Testis (tissue), 5 donors: Measurements from ENCODE around the gene VEZT. TPM values are rescaled to one million over a fixed set of nuclear protein-coding genes. Genes with fewer than 3 reads are reported as not detected.
A peak's percentile ranks its signal among the peaks of the same experiment; 100 is the strongest.

Experiments
- DNase-seq: peaks from one replicate; pipeline ENCODE4 v3.0.0-alpha.2; 2019
- H3K27ac ChIP-seq, 2 donors: fragments of 200-600 bp; sonication (generic); one replicate each; pipeline ENCODE4 v1.5.1; 2019
- H3K27me3 ChIP-seq: fragments of 200-600 bp; sonication (generic); one replicate; pipeline ENCODE4 v1.5.1; 2019
- H3K36me3 ChIP-seq: fragments of 200-600 bp; sonication (generic); one replicate; pipeline ENCODE4 v1.5.1; 2017; ENCODE audit warnings: low read depth; ENCODE audit errors: missing control alignments
- H3K4me1 ChIP-seq: fragments of 200-600 bp; sonication (generic); one replicate; pipeline ENCODE4 v1.5.1; 2019
- H3K4me3 ChIP-seq, 2 donors: fragments of 200-600 bp; sonication (generic); one replicate each; pipeline ENCODE4 v1.5.1; 2017 to 2019
- H3K9me3 ChIP-seq: fragments of 200-600 bp; sonication (generic); one replicate; pipeline ENCODE4 v1.5.1; 2017
- POLR2A ChIP-seq: fragments of 450-650 bp; IDR thresholded peaks from one replicate; pipeline ENCODE4 v1.6.1; 2017; ENCODE audit warnings: antibody characterized with exemption, mild to moderate bottlenecking, moderate library complexity
- WGBS, 2 donors: methylation state at CpG; one replicate each; pipeline ENCODE4 v1.1.5; 2018; 5-methylcytosine and 5-hydroxymethylcytosine counted together
- intact Hi-C: fragments of 100-400 bp; cut with DNase I; formaldehyde crosslinking; loops from one replicate; pipeline ENCODE4 v1.15.1; 2023; ENCODE audit warnings: low total_unique reads
- long read RNA-seq, 2 donors: transcript quantifications; one replicate each; lab custom pipeline, GENCODE V29; 2026
- polyA plus RNA-seq: library from polyadenylated mRNA; stranded (reverse); fragments of 350-450 nt; fragmentation: Illumina TruSeq; extraction: RNeasy Lipid Tissue Mini Kit (QIAGEN cat#74804); gene quantifications from one replicate; pipeline ENCODE4 v1.2.3, GENCODE V29; 2014; ENCODE audit warnings: low read depth, low replicate concordance; ENCODE audit not compliant: insufficient read depth
- total RNA-seq, 2 donors: library from RNA; depleted of rRNA; stranded (reverse); fragments of >200 nt; gene quantifications; one replicate each; pipeline ENCODE4 v1.2.3, GENCODE V29; 2016
- TF ChIP-seq, protein P1 (sequence below), 3 experiments: fragments of 450-650 bp in 2 of 3; fragments of 200-600 bp in 1 of 3; sonication (generic) in 1 of 3; IDR thresholded peaks; one replicate each; pipeline ENCODE4 v1.5.1; 2016 to 2019; ENCODE audit warnings: antibody characterized with exemption in 3 of 3, mild to moderate bottlenecking in 2 of 3, moderate library complexity in 1 of 3

The VEZT gene, protein sequence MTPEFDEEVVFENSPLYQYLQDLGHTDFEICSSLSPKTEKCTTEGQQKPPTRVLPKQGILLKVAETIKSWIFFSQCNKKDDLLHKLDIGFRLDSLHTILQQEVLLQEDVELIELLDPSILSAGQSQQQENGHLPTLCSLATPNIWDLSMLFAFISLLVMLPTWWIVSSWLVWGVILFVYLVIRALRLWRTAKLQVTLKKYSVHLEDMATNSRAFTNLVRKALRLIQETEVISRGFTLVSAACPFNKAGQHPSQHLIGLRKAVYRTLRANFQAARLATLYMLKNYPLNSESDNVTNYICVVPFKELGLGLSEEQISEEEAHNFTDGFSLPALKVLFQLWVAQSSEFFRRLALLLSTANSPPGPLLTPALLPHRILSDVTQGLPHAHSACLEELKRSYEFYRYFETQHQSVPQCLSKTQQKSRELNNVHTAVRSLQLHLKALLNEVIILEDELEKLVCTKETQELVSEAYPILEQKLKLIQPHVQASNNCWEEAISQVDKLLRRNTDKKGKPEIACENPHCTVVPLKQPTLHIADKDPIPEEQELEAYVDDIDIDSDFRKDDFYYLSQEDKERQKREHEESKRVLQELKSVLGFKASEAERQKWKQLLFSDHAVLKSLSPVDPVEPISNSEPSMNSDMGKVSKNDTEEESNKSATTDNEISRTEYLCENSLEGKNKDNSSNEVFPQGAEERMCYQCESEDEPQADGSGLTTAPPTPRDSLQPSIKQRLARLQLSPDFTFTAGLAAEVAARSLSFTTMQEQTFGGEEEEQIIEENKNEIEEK
- 100 to 1,000 TPM in 1 of 2 donors, 10 to 100 TPM in 1; 94.6 to 112 TPM for total RNA-seq
- polyA plus RNA-seq = 31.7 TPM
- long read RNA-seq, donor 1, full-length matches to known transcripts = 6 of 69 reads
- long read RNA-seq, donor 1, partial matches to known transcripts = 63 of 69 reads
- long read RNA-seq, donor 1, other reads (novel, unspliced or antisense) = 0 of 69 reads
- long read RNA-seq, donor 2, partial matches to known transcripts = 9 of 11 reads
- long read RNA-seq, donor 2, other reads (novel, unspliced or antisense) = 0 of 11 reads

DNA sequence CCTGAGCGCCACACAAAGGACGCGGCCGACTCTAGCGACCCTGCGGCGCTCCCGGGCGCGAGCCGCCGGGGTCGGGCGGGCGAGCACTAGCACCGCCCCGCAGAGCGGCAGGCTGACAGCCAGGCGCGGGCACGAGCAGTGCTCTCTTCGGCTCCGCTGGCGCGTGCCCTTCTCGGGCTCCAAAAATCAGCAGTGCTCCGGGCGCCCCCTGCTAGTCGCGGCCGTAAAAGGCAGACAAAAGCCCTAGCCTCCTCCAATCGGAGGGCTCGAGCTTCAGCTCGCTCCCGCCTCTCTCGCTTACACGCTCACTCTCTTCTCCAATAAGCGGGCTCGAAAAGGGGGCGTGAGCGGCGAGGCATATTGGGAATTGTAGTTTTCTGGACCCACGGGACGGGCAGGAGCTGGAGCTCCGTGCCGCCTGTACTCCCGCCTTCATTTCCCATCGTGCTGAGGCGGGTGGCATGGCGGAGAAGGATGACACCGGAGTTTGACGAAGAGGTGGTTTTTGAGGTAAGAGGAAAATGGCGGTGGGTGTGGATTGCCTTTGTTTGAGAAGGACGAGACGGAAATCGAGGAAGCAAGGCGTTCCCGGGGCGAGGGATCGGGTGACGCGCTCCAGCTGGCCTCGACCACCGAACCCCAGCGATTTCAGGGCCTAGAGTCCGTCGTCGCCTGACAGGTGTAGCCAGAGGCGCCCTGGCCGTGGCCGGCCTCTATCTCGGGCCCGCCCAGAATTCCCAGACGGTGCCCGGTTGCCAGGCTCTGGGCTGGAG lies at the start of gene VEZT, which contains the start of gene FGD6:
TSS of gene VEZT (plus strand) at position 431 of the 773 bp plus-strand sequence. CDS start at position 475, 44 bp downstream.
TSS of gene FGD6 (minus strand) at position 91 of the 773 bp plus-strand sequence. CDS start 227 bp downstream, outside the sequence.
- TF ChIP-seq, protein P1, sequence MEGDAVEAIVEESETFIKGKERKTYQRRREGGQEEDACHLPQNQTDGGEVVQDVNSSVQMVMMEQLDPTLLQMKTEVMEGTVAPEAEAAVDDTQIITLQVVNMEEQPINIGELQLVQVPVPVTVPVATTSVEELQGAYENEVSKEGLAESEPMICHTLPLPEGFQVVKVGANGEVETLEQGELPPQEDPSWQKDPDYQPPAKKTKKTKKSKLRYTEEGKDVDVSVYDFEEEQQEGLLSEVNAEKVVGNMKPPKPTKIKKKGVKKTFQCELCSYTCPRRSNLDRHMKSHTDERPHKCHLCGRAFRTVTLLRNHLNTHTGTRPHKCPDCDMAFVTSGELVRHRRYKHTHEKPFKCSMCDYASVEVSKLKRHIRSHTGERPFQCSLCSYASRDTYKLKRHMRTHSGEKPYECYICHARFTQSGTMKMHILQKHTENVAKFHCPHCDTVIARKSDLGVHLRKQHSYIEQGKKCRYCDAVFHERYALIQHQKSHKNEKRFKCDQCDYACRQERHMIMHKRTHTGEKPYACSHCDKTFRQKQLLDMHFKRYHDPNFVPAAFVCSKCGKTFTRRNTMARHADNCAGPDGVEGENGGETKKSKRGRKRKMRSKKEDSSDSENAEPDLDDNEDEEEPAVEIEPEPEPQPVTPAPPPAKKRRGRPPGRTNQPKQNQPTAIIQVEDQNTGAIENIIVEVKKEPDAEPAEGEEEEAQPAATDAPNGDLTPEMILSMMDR (IDR thresholded peaks at IDR 0.05) = peak; percentile 53 to 72 (median 59)
- peak; percentile 44 for TF ChIP-seq POLR2A
- H3K4me3 ChIP-seq = peak within 1 kb of the TSS; percentile 84 to 91
- intact Hi-C loops = loop anchor here (5.0 kb wide), 1 partner anchor 100 kb away; no protein-coding TSS in a partner anchor
- no peaks in the 10 kb centered on the region for H3K27me3 ChIP-seq
- H3K4me1 ChIP-seq = peaks cover 20% of the 10 kb centered on the region
- DNase-seq = peak; percentile 99
- H3K27ac ChIP-seq = peak within 1 kb of the TSS; percentile 93 to 96
- WGBS, 2 donors = 0% methylated on average over 4 to 61 of the region's 75 CpGs
- no peaks in the 10 kb centered on the region for H3K9me3 ChIP-seq
- H3K36me3 ChIP-seq = no peaks in the 10 kb centered on the region

DNA sequence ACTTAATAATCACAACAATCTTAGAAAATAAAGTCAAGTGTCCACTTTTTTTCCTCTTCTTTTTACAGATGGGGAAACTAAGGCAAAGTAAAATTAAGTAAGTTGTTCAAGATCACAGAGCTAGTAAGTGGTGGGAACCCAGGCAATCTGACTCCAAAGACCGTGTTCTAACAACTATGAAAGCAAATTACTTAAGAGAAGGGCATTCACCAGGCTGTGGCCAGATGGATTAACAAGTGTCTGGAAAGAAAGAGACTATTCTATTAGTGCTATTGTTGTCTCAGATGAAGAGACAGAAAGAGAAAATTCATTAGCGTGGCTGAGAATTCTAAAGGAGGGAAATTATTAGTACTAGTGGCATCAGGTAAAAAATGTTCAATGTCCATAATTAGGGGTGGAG lies 48.9 kb upstream of the VEZT start:
- H3K9me3 ChIP-seq = no peaks in the 10 kb centered on the region
- no peak overlapping the region for H3K27ac ChIP-seq
- H3K4me1 ChIP-seq = peaks cover 11% of the 10 kb centered on the region
- H3K36me3 ChIP-seq = no peaks in the 10 kb centered on the region
- H3K4me3 ChIP-seq = no peak overlapping the region
- no peak for DNase-seq
- no peaks in the 10 kb centered on the region for H3K27me3 ChIP-seq
- WGBS, 2 donors = 89 to 91% methylated on average over 2 of the region's 2 CpGs
- TF ChIP-seq, protein P1 (IDR thresholded peaks at IDR 0.05) = no peak
- no peak for TF ChIP-seq POLR2A
- intact Hi-C loops = no loop called here

DNA sequence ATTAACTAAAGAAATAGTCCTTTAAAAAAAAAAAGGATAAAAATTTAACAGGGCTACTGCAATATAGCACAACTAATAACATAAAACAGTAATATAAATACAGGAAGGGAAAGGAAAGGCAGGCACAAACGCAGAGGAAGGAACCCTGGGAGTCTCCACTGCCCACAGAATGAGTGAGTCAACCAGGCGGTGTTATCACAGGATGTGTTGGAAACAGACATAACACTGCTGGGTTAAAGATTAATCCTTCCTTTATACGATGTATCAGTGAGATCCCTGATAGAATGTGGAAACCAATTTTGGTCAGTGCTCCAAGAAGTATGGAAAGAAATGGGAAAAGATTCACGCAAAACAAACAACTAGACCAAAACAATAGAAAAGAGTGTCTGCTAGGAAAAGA lies 48.2 kb upstream of the VEZT start:
- TF ChIP-seq, protein P1 (IDR thresholded peaks at IDR 0.05) = no peak
- no peak for TF ChIP-seq POLR2A
- DNase-seq = no peak
- Histone ChIP-seq H3K4me1 (peaks cover 14% of the 10 kb centered on the region), H3K9me3 (no peaks in the 10 kb centered on the region), H3K27me3 (no peaks in the 10 kb centered on the region), H3K36me3 (no peaks in the 10 kb centered on the region), H3K4me3 (no peak overlapping the region), H3K27ac (no peak overlapping the region)
- 57 to 68% methylated on average over 4 of the region's 4 CpGs for WGBS, 2 donors
- intact Hi-C loops = no loop called here
